Activated CD8-positive, alpha-beta memory T cell treated with anti-CD3 and anti-CD28 coated beads for 36 hours (primary cell): ENCODE measurements around the gene GAMT. TPM values are rescaled to one million over a fixed set of nuclear protein-coding genes. Genes with fewer than 3 reads are reported as not detected.

ENCODE experiments used
- CTCF ChIA-PET: fragments of 350-600 bp; sonication (Branson Sonifier 250); formaldehyde crosslinking; loops from one replicate; lab custom pipeline; 2021; ENCODE audit warnings: antibody characterized with exemption; lab: Charles Lee
- POLR2A ChIA-PET: fragments of 350-600 bp; sonication (Branson Sonifier 250); formaldehyde crosslinking; loops from one replicate; lab custom pipeline; 2021; ENCODE audit warnings: antibody characterized with exemption; lab: Charles Lee
- total RNA-seq, 2 experiments: library from RNA; stranded (reverse); gene quantifications; one replicate each; pipeline ENCODE4 v1.2.3, GENCODE V29; 2021

Gene GAMT
- total RNA-seq, result 10 to 100 TPM; 29.3 to 30.8 TPM

GRCh38 chr19:1401138-1401888, at the start of gene GAMT:
Gene GAMT (minus strand): TSS chr19:1401542. CDS start chr19:1401476, 66 bp downstream.
- POLR2A ChIA-PET, result no interaction called here
- CTCF ChIA-PET, result no interaction called here

DNA sequence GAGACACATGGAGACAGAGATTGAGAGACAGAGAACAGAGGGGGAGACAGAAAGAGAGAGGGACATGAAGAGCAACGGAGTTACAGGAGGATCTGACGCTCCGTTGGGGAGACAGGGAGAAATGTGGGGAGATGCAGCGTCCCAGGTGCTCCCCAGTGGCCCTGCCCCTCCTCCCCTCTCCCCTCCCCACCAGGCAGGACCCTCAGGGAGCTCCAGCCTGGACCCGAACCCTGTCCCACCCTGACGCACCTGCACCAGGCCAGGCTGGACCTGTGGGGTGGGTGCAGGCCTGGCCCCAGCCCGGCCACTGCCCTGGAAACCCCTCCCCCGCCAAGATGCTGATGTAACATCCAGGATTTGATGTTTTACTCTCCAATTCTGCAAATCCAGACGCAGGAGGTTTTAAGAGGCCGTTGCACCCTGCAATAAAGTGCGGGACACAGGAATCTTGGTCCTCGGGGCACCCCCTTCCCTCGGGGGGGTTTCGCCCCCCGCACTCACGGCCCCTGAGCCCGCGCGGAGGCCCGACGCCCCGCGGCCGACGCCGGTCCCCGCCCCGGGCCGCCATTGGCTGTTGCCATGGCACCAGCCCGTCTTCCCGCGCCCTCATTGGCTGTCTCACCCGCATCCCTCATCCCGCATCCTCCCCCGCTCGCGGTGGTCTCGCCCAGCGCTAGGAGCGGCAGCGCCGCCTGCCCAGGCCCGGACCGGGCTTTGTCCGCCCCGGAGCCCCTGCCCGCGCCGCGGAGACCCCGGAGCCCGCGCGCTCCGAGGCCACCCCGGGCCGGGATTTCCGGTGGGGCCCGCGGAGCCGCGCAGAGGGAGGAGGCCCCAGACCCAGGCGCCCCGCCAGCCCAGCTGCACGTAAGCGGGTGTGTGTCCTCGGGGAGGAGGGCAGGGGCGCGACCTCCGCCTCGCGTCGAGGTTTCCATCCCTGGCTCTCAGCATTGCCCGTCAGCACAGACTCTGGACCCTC, 48.4 kb upstream of the GAMT start, which contains the start of gene APC2:
TSS of gene APC2 (plus strand) at position 655 of the 976 bp plus-strand sequence. CDS start 2,881 bp downstream, outside the sequence.
- CTCF ChIA-PET, result no interaction called here
- POLR2A ChIA-PET, result interaction anchor here (1.5 kb wide), 1 partner anchor 19 kb away, joined by 3 read pairs; no protein-coding TSS in a partner anchor

DNA sequence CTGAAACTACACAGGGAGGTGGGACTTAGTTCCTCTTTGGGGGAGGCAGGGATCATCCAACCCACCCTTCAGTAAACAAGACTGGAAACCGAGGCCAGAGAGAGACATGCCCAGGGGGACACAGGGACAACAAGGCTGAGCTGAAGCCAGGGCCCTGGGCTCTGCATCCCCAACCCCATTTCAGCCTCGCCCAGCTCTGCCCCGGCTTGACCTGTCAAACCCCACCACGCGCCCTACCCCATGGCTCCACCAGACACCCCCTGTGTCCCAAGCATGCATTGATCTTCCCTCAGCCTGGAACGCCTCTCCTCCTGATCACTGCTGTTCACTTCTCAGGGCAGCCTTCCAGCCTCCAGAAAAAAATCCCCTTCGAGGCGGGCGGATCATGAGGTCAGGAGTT, 46.6 kb upstream of the GAMT start:
- POLR2A ChIA-PET, result no interaction called here
- CTCF ChIA-PET, result interaction anchor here (0.6 to 0.9 kb wide), 3 partner anchors 22 to 69 kb away, joined by 3 to 5 read pairs (median 3); no protein-coding TSS in a partner anchor

GRCh38 chr19:1447504-1447903, 46.2 kb upstream of the GAMT start:
- ChIA-PET POLR2A (no interaction called here), CTCF (interaction anchor here (0.6 to 0.9 kb wide), 2 partner anchors 22 to 24 kb away, joined by 3 to 5 read pairs; no protein-coding TSS in a partner anchor)

DNA sequence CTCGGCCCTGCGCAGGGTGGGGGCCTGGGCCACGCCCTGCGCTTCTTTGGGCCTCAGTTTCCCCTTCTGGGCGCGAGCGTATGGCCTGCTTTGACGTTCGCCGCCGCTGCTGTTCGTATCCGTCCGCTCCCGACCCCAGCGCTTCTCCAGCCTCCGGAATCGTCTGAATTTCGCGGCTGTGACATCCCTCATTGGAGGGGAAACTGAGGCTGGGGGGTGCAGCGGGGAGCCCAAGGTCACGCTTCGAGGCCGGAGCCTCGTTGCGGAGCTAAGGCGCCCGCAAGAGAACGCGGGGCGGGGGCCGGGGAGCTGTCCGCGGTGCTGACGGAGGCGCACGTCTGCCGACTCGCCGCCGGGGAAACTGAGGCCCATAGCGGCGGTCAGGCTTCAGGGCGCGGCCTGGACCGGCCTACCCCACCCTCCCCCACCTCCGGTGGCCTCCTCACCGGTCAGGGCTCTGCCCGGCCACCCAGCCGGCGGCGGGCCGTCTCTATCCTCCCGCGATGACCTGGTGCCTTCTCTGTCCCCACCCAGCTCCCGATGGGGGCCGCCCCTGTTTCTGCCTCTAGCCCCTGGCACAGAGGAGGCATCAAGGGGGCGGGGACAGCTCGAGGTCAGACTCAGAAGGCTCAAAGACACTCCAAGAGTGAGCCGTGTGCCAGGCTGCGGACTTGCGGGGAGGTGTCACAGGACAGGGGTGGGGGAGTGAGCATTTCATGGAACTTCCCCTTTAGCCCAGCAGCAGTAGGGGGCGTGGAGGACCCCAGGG, 45.6 kb upstream of the GAMT start:
- ChIA-PET CTCF (interaction anchor here (1.0 kb wide), 1 partner anchor 11 kb away, joined by 3 read pairs; no protein-coding TSS in a partner anchor), POLR2A (interaction anchor here (0.5 kb wide), 1 partner anchor 15 kb away, joined by 3 read pairs; no protein-coding TSS in a partner anchor)

GRCh38 chr19:1445932-1446712, 44.8 kb upstream of the GAMT start:
- POLR2A ChIA-PET, result interaction anchor here (0.5 kb wide), 1 partner anchor 16 kb away, joined by 3 read pairs; no protein-coding TSS in a partner anchor
- CTCF ChIA-PET, result interaction anchor here (0.9 to 2.2 kb wide), 8 partner anchors 9 to 202 kb away, joined by 3 to 9 read pairs (median 3); no protein-coding TSS in a partner anchor

DNA sequence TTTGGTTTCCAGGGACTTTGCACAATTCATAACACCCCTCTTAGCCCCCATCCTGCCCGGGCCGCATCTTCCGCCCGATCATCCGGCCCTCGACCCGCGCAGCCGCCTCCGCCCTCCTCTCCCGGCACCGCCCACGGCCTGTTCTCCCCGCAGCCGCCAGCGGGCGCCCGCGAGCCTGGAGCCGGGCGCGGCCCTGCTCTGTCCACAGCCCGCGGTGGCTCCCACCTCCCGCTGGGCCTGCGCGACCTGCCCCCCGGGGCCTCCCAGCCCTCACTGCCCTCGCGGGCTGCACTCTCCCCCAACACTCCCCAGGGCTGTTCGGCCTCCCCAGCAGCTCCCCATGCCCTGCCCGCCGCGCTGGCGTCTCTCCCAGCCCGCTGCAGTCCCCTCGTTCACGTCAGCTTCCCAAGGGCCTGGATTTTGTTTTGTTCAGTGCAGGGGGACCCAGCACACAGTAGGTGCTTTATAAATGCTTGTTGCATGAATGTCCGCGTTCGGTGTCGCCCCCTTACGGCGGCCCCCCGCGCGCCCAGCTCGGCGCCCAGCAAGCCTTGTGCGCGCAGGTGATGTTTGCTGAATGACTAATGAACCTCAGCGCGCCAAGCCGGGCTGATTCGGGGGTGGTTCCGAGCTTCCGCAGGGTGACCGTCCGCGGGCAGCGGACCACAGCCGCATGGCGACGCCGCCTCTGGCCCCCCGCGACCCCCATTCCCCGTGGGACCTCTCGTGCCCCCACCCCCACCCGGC, 44.0 kb upstream of the GAMT start:
- ChIA-PET POLR2A (no interaction called here), CTCF (interaction anchor here (0.6 to 2.2 kb wide), 15 partner anchors 10 to 201 kb away, joined by 3 to 9 read pairs (median 3); partner anchors contain the start of gene C19orf25)

DNA sequence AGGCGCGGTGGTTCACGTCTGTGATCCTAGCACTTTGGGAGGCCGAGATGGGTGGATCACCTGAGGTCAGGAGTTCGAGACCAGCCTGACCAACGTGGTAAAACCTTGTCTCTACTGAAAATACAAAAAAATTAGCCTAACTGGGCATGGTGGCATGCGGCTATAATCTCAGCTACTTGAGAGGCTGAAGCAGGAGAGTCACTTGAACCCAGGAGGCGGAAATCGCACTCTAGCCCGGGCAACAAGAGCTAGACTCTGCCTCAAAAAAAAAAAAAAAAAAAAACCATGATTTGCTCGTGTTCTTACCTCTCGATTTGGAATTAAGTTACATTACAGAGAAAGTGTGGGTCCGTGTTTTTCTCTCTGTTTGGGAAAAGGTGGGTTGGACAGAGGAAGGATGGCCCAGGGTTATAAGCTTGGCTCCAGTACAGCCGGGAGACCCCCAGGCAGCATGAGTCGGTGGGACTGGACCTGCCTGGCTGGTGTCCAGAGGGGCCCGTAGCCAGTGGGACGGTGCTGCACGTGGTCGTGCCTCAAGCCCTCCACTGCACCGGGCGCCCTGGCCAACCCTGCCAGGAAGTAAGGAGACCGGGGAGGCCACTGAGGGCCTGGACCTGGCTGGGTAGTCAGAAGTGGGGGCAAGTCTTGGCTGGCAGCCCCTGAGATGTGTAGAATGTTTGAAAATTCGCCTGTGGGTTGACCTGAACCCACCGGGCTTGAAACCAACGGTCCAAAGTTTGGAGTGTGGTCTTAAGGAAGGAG, 40.5 kb upstream of the GAMT start:
- CTCF ChIA-PET, result interaction anchor here (0.6 to 1.1 kb wide), 4 partner anchors 27 to 419 kb away, joined by 3 to 4 read pairs (median 3); no protein-coding TSS in a partner anchor
- POLR2A ChIA-PET, result interaction anchor here (0.6 to 0.7 kb wide), 2 partner anchors 14 to 24 kb away, joined by 3 to 7 read pairs; no protein-coding TSS in a partner anchor

DNA sequence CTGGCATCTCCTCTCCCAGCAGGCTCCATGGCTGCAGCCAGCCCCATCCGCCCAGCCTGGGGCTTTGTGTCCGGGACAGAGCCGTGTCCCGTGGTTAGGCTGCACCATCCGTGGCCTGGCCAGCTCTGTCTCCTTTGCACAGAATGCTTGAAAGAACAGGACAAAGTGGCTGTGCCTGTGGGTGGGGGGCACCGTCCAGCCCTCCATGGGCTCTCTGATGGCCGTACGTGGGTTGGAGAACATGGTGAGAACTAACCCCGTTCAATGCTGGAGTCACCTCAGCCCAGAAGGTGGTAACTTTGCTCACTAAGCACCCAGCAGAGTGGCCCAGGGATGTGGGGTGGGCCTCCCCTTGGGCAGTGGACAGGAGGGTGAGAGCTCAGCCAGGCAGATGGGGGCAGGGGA, 39.7 kb upstream of the GAMT start:
- ChIA-PET POLR2A (no interaction called here), CTCF (interaction anchor here (0.6 to 1.1 kb wide), 2 partner anchors 35 to 195 kb away, joined by 3 read pairs; no protein-coding TSS in a partner anchor)

DNA sequence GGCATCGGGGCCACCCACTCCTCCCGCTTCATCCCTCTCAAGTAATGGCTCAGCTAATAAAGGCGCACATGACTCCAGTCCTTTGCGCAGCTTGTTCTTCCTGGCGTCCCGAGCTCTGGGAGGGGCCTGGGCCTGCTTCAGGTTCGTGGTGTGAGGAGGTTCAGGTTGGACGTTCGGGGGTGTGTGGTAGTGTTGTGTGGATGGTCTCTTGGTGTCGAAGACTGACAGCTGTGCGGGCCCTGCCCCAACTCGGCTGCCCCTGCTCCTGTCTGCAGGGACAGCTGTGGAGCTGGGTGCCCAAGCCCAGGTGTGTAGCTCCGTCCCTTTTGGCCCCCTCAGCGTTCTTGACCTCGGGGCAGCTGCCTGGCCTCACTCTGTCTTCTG, 39.1 kb upstream of the GAMT start:
- ChIA-PET POLR2A (no interaction called here), CTCF (no interaction called here)

DNA sequence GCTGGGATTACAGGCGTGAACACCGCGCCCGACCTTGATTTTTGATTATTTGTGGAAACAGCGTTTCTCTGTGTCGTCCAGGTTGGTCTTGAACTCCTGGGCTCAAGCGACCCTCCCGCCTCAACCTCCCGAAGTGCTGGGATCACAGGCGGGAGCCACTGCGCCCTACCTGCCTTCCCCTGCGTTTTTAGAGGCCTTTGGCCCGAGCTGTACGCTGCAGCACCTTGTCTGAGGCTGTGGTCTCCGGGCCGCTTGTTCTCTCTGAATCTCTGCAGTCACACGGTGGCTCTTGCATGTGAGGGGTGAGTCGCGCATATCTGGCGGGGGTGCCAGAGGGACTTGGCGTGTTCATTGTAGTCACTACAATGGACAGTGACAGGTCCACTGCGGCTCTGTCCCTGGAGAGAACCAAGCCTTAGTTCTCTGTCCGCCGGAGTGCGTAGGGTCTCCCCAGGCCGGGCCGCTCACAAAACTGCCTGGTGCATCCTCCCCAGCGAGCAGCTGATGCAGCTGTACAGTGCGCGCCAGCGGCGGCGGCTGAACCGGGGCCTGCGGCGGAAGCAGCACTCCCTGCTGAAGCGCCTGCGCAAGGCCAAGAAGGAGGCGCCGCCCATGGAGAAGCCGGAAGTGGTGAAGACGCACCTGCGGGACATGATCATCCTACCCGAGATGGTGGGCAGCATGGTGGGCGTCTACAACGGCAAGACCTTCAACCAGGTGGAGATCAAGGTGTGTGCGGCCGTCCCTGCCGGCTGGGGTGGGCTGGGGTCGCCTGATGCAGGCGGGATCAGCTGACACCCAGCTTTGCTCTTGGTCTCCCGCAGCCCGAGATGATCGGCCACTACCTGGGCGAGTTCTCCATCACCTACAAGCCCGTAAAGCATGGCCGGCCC, 38.4 kb upstream of the GAMT start:
- CTCF ChIA-PET, result interaction anchor here (0.6 kb wide), 1 partner anchor 502 kb away, joined by 4 read pairs; no protein-coding TSS in a partner anchor
- POLR2A ChIA-PET, result interaction anchor here (0.9 to 1.3 kb wide), 2 partner anchors 26 to 32 kb away, joined by 3 to 4 read pairs; no protein-coding TSS in a partner anchor

DNA sequence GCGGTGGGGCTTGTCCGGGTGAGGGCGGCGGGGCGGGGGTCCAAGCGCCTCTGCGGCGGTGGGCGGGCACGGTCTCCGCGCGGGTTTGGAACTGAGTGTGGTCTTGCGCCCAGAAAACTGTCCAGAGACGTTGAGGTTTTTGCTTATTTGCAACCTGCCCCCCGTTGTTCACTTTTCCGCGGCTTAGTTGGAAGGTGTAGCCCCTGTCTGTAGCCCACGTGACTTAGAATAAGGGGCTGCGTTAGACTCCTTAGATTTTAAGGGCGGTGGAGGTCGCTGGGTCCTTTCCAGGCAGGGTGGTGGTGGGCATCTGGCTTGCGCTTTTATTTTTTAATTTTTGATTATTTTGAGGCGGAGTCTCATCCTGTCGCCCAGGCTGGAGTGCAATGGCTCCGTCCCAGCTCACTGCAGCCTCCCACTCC, 37.6 kb upstream of the GAMT start:
- POLR2A ChIA-PET, result interaction anchor here (0.9 to 1.3 kb wide), 2 partner anchors 27 to 33 kb away, joined by 3 to 4 read pairs; no protein-coding TSS in a partner anchor
- CTCF ChIA-PET, result interaction anchor here (0.6 kb wide), 1 partner anchor 502 kb away, joined by 4 read pairs; no protein-coding TSS in a partner anchor

GRCh38 chr19:1438035-1438932, 36.9 kb upstream of the GAMT start, which contains the start of gene RPS15:
Gene RPS15 (plus strand): TSS chr19:1438396. CDS start chr19:1438426, 30 bp downstream.
- POLR2A ChIA-PET, result interaction anchor here (0.9 to 1.3 kb wide), 3 partner anchors 28 to 34 kb away, joined by 3 to 4 read pairs (median 3); no protein-coding TSS in a partner anchor
- CTCF ChIA-PET, result no interaction called here
